Loucy (cell line): ENCODE measurements around the gene BSN.

ENCODE experiments used
- EZH2phosphoT487 ChIP-seq: fragments of 200-600 bp; IDR thresholded peaks from 2 replicates; pipeline ENCODE4 v1.6.1; 2018; ENCODE audit warnings: antibody characterized with exemption, mild to moderate bottlenecking, moderate library complexity, borderline replicate concordance
- TF ChIP-seq, protein P1 (sequence below): fragments of 200-600 bp; sonication (generic); conservative IDR thresholded peaks from 2 replicates; pipeline ENCODE4 v1.5.1; 2014; ENCODE audit warnings: mild to moderate bottlenecking, antibody characterized with exemption, low read length

DNA sequence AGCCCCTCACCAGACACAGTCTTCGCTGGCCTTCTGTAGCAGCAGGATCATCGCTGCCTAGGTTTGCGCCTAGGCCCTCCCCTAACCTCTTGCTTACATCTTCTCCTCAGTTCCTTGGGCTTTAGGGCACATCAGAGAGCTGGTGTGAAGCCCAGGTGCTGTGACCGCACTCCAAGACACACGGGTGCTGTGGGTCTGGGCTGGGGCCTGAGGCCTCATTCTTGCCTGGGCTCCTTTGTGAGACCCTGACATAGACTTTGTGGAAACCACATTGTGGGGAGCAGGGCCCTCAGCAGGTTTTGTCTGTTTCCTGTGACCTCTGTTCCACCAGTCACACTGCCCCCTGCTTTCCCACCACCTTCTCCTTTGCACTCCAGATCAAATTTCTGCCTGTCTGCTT lies 157.2 kb downstream of the BSN start:
- TF ChIP-seq, protein P1, sequence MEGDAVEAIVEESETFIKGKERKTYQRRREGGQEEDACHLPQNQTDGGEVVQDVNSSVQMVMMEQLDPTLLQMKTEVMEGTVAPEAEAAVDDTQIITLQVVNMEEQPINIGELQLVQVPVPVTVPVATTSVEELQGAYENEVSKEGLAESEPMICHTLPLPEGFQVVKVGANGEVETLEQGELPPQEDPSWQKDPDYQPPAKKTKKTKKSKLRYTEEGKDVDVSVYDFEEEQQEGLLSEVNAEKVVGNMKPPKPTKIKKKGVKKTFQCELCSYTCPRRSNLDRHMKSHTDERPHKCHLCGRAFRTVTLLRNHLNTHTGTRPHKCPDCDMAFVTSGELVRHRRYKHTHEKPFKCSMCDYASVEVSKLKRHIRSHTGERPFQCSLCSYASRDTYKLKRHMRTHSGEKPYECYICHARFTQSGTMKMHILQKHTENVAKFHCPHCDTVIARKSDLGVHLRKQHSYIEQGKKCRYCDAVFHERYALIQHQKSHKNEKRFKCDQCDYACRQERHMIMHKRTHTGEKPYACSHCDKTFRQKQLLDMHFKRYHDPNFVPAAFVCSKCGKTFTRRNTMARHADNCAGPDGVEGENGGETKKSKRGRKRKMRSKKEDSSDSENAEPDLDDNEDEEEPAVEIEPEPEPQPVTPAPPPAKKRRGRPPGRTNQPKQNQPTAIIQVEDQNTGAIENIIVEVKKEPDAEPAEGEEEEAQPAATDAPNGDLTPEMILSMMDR = peak; percentile 24
- TF ChIP-seq EZH2phosphoT487 = no peak
